Hair follicular keratinocyte (primary cell): ENCODE measurements around the gene FBXO22. TPM values are rescaled to one million over a fixed set of nuclear protein-coding genes. Genes with fewer than 3 reads are reported as not detected.

Source experiments
- total RNA-seq: library from RNA; depleted of rRNA; stranded (reverse); fragments of >200 nt; gene quantifications from 2 replicates; pipeline ENCODE4 v1.2.3, GENCODE V29; 2015

Gene FBXO22
- 58.9 and 63.4 TPM in 2 replicates for total RNA-seq

GRCh38 chr15:75903331-75904239 lies at the start of gene FBXO22:
Gene FBXO22, plus strand, starts transcription at chr15:75903878. Its CDS starts 86 bp downstream, at chr15:75903964.

Other genes starting within 250 kb of the FBXO22 start
- 77.6 and 155 TPM in 2 replicates for gene CSPG4, start 191.0 kb upstream of the FBXO22 start, total RNA-seq
- gene UBE2Q2, start 60.4 kb upstream of the FBXO22 start, total RNA-seq, result 36.2 and 50.8 TPM in 2 replicates
- gene NRG4, start 108.5 kb downstream of the FBXO22 start, total RNA-seq, result 0.19 and 0.47 TPM in 2 replicates
- not detected in 2 replicates for gene TMEM266, start 156.1 kb downstream of the FBXO22 start, total RNA-seq